HUES48 (cell line): ENCODE measurements around the gene F8.

Experiments used
- H3K27ac ChIP-seq: one replicate; pipeline ENCODE4 v1.7.0; 2013; ENCODE audit warnings: low read depth, low read length, inconsistent platforms
- H3K27me3 ChIP-seq: 2 replicates; pipeline ENCODE4 v1.6.1; 2013; ENCODE audit warnings: mild to moderate bottlenecking, low read length; ENCODE audit not compliant: control insufficient read depth, insufficient read depth
- H3K36me3 ChIP-seq: 2 replicates; pipeline ENCODE4 v1.6.1; 2013; ENCODE audit warnings: low read length; ENCODE audit not compliant: control insufficient read depth, insufficient read depth
- H3K4me1 ChIP-seq: 2 replicates; pipeline ENCODE4 v1.6.1; 2013; ENCODE audit warnings: mild to moderate bottlenecking, low read length; ENCODE audit not compliant: control insufficient read depth, insufficient read depth
- H3K4me3 ChIP-seq: 2 replicates; pipeline ENCODE4 v1.5.1; 2013; ENCODE audit warnings: mild to moderate bottlenecking, low read depth, low read length
- H3K9ac ChIP-seq: 2 replicates; pipeline ENCODE4 v1.6.1; 2013; ENCODE audit warnings: mild to moderate bottlenecking, low read depth, low read length, moderate library complexity
- H3K9me3 ChIP-seq: 2 replicates; pipeline ENCODE4 v1.6.1; 2013; ENCODE audit warnings: low read length; ENCODE audit not compliant: control insufficient read depth, insufficient read depth

The F8 gene

GRCh38 chrX:155022585-155022984 lies at the start of gene F8:
Gene F8 (minus strand): TSS chrX:155022723. CDS start chrX:155022552, 171 bp downstream.
- Histone ChIP-seq H3K27me3 (no peaks in the 10 kb centered on the region), H3K4me1 (0 out of 2 replicates have a peak, but pooled peaks cover under 1% of the 10 kb centered on the region), H3K4me3 (no peak within 1 kb of the TSS), H3K36me3 (no peaks in the 10 kb centered on the region), H3K9ac (no peak within 1 kb of the TSS), H3K27ac (no peak within 1 kb of the TSS), H3K9me3 (peaks cover 19% of the 10 kb centered on the region; the same call in 1 of the 2 replicates)

GRCh38 chrX:155071694-155072280 lies 49.3 kb upstream of the F8 start:
- Histone ChIP-seq H3K9me3 (peaks cover 44% of the 10 kb centered on the region), H3K4me1 (no peaks in the 10 kb centered on the region), H3K4me3 (peak overlapping the region; percentile 96), H3K27ac (peak overlapping the region; percentile 78), H3K36me3 (peaks cover 32% of the 10 kb centered on the region), H3K27me3 (no peaks in the 10 kb centered on the region), H3K9ac (peak overlapping the region; percentile 91)

GRCh38 chrX:155070975-155071693 lies 48.6 kb upstream of the F8 start, which contains the start of the genes BRCC3, CMC4 and MTCP1:
Gene BRCC3 (plus strand): TSS chrX:155071508. CDS start chrX:155071528, 20 bp downstream.
Gene CMC4 (minus strand): TSS chrX:155071136. CDS start chrX:155064023, 7,113 bp downstream.
Gene MTCP1 (minus strand): TSS chrX:155071136. CDS start chrX:155066010, 5,126 bp downstream.
- H3K4me3 ChIP-seq: peak within 1 kb of the TSS; percentile 96
- H3K4me1 ChIP-seq: no peaks in the 10 kb centered on the region
- no peaks in the 10 kb centered on the region for H3K27me3 ChIP-seq
- peak within 1 kb of the TSS; percentile 80 for H3K27ac ChIP-seq
- peaks cover 45% of the 10 kb centered on the region for H3K9me3 ChIP-seq
- H3K36me3 ChIP-seq: peaks cover 29% of the 10 kb centered on the region
- peak within 1 kb of the TSS; percentile 91 for H3K9ac ChIP-seq

DNA sequence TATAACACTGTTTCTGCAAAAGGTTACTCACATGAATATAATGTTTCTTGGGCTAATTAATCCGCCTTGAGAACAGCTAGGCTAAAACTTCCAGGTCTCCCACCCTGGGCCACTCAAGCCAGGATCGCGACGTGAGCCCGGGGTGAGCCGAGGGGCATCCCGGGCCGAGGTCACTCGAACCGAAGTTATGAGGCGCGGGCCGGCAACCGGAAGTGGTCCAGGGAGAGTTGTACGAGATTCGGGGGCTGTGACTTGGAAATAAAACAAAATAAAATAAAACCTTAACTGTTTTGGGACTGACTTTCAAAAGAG lies 48.1 kb upstream of the F8 start:
- Histone ChIP-seq H3K27me3 (no peaks in the 10 kb centered on the region), H3K4me3 (peak overlapping the region; percentile 81), H3K4me1 (no peaks in the 10 kb centered on the region), H3K36me3 (peaks cover 24% of the 10 kb centered on the region), H3K9ac (peak overlapping the region; percentile 78; the same call in 1 of the 2 replicates), H3K9me3 (peaks cover 40% of the 10 kb centered on the region), H3K27ac (peak overlapping the region; percentile 80)

DNA sequence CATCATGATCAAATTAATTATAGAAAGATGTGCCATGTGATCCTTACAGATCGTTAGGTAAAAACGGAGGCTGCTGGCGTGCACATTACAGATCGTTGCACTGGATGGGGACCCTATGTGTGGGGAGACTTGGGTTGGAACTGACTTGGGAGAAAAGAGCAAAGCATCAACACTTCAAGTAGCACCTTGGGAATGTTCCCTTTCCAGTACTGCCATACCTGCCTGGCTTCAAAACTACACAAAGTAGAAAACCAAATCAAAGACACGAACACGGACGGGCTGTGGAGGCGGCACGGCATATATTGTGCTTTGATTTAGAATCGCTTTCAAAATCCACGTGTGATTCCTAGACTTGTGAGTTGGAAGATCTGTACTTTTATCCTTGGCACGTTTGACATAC lies 47.5 kb upstream of the F8 start:
- Histone ChIP-seq H3K27ac (peak overlapping the region; percentile 80), H3K4me3 (peak overlapping the region; percentile 81), H3K27me3 (no peaks in the 10 kb centered on the region), H3K36me3 (peaks cover 19% of the 10 kb centered on the region), H3K4me1 (no peaks in the 10 kb centered on the region), H3K9ac (peak overlapping the region; percentile 78; the same call in 1 of the 2 replicates), H3K9me3 (peaks cover 35% of the 10 kb centered on the region)

GRCh38 chrX:155069414-155069813 lies 46.9 kb upstream of the F8 start:
- no peak overlapping the region for H3K9ac ChIP-seq

GRCh38 chrX:155068165-155068564 lies 45.6 kb upstream of the F8 start:
- Histone ChIP-seq H3K36me3 (peaks cover 5% of the 10 kb centered on the region; the same call in 1 of the 2 replicates), H3K27ac (peak overlapping the region; percentile 33), H3K4me1 (no peaks in the 10 kb centered on the region), H3K9ac (no peak overlapping the region), H3K27me3 (no peaks in the 10 kb centered on the region), H3K9me3 (peaks cover 19% of the 10 kb centered on the region), H3K4me3 (no peak overlapping the region)

More at GRCh38 chrX:155069414-155069813, 46.9 kb upstream of the F8 start:
- Histone ChIP-seq H3K4me3 (peak overlapping the region; percentile 81), H3K36me3 (peaks cover 18% of the 10 kb centered on the region), H3K9me3 (peaks cover 30% of the 10 kb centered on the region), H3K27ac (no peak overlapping the region), H3K4me1 (no peaks in the 10 kb centered on the region), H3K27me3 (no peaks in the 10 kb centered on the region)

- Histone ChIP-seq H3K36me3 (no peaks in the 10 kb centered on the region), H3K9ac (no peak overlapping the region), H3K9me3 (peaks cover 32% of the 10 kb centered on the region), H3K4me3 (no peak overlapping the region), H3K27ac (no peak overlapping the region), H3K4me1 (no peaks in the 10 kb centered on the region), H3K27me3 (no peaks in the 10 kb centered on the region)
Measured at GRCh38 chrX:155065035-155065734, 42.7 kb upstream of the F8 start.

DNA sequence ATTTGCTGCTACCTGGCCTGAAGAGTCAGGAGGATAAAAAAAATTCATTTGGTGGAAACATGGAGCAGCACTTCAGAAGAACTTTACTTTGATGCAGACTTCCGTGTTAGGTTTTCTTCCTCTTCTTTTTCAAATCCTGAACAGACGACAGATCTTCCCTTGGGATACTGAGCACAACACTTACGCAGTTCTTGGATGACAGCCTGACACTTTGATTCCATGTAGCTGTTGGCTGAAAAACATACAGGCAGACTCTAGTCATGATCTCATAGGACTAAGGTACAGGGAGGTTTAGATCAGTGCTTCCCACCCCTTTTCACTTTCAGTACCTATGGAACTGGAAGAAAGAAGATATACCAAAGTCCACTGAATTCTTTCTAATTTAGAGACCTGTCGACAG lies 39.2 kb upstream of the F8 start:
- Histone ChIP-seq H3K4me1 (0 out of 2 replicates have a peak, but pooled peaks cover 3% of the 10 kb centered on the region), H3K36me3 (no peaks in the 10 kb centered on the region), H3K27me3 (no peaks in the 10 kb centered on the region), H3K4me3 (no peak overlapping the region), H3K9ac (no peak overlapping the region), H3K9me3 (peaks cover 38% of the 10 kb centered on the region), H3K27ac (no peak overlapping the region)

GRCh38 chrX:155056877-155057792 lies 34.6 kb upstream of the F8 start:
- H3K4me1 ChIP-seq: 0 out of 2 replicates have a peak, but pooled peaks cover 3% of the 10 kb centered on the region
- no peaks in the 10 kb centered on the region for H3K27me3 ChIP-seq
- H3K9ac ChIP-seq: no peak overlapping the region
- no peaks in the 10 kb centered on the region for H3K36me3 ChIP-seq
- no peak overlapping the region for H3K27ac ChIP-seq
- peaks cover 42% of the 10 kb centered on the region for H3K9me3 ChIP-seq
- peak overlapping the region; percentile 48; the same call in 1 of the 2 replicates for H3K4me3 ChIP-seq
